LNCaP clone FGC (cell line): Measurements from ENCODE around the gene ZNF488.
"Not testable (repeated sequence)": the region's sequence is repeated elsewhere in the genome, so short reads cannot be mapped to it uniquely, and the experiment has no call there.

Source experiments
- DNase-seq: peaks from one replicate; pipeline ENCODE4 v3.0.0-alpha.2; 2011; ENCODE audit warnings: low read depth
- H3K4me3 ChIP-seq: 2 replicates; pipeline ENCODE4 v1.5.1; 2011; ENCODE audit warnings: mild to moderate bottlenecking, low read depth, low read length, control low read depth
- CTCF ChIP-seq: IDR thresholded peaks from 2 replicates; pipeline ENCODE4 v1.5.1; 2012; ENCODE audit warnings: mild to moderate bottlenecking; ENCODE audit not compliant: control insufficient read depth, insufficient read depth; ENCODE audit errors: extremely low read depth

Gene ZNF488

GRCh38 chr10:47400251-47400650 lies 16.2 kb upstream of the ZNF488 start:
- no peak for DNase-seq
- TF ChIP-seq CTCF = no peak

GRCh38 chr10:47397256-47397655 lies 13.2 kb upstream of the ZNF488 start:
- DNase-seq = no peak
- no peak for TF ChIP-seq CTCF
- H3K4me3 ChIP-seq = no peak overlapping the region

More at GRCh38 chr10:47400251-47400650, 16.2 kb upstream of the ZNF488 start:
- H3K4me3 ChIP-seq = no peak overlapping the region

- no peak overlapping the region for H3K4me3 ChIP-seq
- TF ChIP-seq CTCF = no peak
- no peak for DNase-seq
Measured at GRCh38 chr10:47396311-47396717, 12.2 kb upstream of the ZNF488 start.

DNA sequence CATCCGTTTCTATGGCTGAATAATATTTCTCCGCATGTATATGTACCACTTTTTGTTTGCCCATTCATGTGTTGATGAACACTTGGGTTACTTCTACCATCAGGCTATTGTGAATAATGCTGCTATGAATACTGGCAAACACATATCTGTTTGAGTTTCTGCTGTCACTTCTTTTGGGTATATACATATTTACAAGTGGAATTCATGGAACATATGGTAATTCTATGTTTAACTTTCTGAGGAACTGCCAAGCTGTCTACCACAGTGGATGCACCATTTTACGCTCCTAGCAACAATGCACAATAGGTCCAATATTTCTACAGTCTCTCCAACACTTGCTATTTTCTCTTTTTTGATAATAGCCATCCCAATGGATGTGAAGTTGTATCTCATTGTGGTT lies 5.5 kb upstream of the ZNF488 start:
- TF ChIP-seq CTCF = no peak
- H3K4me3 ChIP-seq = no peak overlapping the region
- no peak for DNase-seq

GRCh38 chr10:47388879-47389278 lies 4.8 kb upstream of the ZNF488 start:
- TF ChIP-seq CTCF = no peak
- H3K4me3 ChIP-seq = no peak overlapping the region
- no peak for DNase-seq

DNA sequence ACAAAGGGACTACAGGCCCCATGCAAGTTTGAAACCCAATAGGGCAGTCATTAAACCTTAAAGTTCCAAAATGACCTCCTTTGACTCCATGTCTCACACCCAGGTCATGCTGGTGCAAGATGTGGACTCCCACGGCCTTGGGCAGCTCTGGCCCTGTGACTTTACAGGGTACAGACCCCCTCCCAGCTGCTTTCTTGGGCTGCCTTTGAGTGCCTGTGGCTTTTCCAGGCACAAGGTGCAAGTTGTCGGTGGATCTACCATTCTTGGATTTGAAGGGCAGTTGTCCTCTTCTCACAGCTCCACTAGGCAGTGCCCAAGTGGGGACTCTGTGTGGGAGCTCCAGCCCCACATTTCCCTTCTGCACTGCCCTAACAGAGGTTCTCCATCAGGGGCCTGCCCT lies 2.0 kb upstream of the ZNF488 start:
- DNase-seq = not testable (repeated sequence)

DNA sequence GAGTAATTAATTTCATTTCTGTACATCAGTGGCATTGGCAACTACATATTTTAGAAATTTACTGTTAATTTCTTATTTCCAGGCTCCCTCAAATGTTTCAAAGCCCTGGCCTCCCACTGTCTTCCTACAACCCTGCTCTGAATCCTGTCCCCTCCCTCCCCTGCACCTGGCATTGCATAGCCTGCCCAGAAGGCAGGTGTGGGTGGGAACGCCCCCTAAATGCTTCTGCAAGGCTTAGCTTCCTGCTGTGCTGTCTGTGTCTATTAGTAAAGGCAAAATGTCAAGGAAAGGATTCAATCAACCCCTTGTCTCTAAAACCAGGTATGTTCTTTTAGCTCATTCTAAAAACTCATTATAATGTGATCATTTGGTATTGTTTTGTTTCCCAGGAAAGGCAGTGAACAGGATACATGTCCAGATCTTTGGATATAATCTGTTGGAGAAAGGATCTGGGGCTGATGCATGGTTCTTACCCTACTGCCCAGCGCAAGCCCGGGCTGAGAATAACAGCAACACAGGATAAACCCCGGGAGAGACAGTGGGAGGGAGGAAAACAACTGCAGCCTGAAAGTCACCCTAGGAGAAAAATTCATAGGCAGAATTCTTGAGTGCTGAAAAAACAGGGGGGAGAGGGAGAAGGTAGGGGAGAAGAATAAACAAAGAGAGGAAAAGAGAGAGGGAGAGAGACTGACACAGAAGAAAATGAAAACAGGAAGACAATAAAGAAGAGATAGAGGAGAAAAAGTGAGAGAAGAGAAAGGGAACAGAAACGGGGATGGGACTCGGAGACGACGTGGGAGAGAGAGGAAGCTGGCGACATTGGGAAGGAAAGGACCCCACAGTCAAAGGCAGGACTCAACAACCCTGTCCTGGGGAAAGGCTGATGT lies 589 bp downstream of the ZNF488 start:
- no peak for DNase-seq
- TF ChIP-seq CTCF = no peak
- H3K4me3 ChIP-seq = peak overlapping the region; percentile 72

More for the DNA sequence above, 2.0 kb upstream of the ZNF488 start:
- not testable (repeated sequence) for H3K4me3 ChIP-seq
